Heart left ventricle (tissue), 13 donors: ENCODE data around the gene RND2.

Source experiments
- CTCF ChIP-seq, 12 donors: fragments of 200-600 bp; sonication (generic) in 4 of 12; IDR thresholded peaks; one replicate each; pipeline versions ENCODE4 v1.5.0 to v1.8.0; 2018 to 2022; ENCODE audit warnings: antibody characterized with exemption in 12 of 12, mild to moderate bottlenecking in 5 of 12
- POLR2A ChIP-seq, 2 donors: fragments of 450-650 bp; IDR thresholded peaks; one replicate each; pipeline ENCODE4 v1.6.1; 2017; ENCODE audit warnings: antibody characterized with exemption in 2 of 2, mild to moderate bottlenecking in 2 of 2, moderate library complexity in 2 of 2
- donor health status: ischemic (EF 13 %, LVEDD 7.1; RV severe dilation, severe dysfunction).
- donor health status: DM: no; HTN: yes; CAD: no.
- donor health status: DM: no; HTN: no; CAD: no.
- donor health status: ischemic (EF 25% LVEDD 6.9; RV normal size, moderate dysfunction).
- donor health status: ischemic (EF 25% LVEDD 5.7; RV mildly dilated, moderate dysfunction).
- donor health status: ischemic (EF 35%, LVEDD 5.7; RV mildly dilated, moderate dysfunction).
- donor health status: nonischemic (EF 11% LVEDD 7.7; RV severe dilation, severe dysfunction).
- donor health status: DM: yes; HTN: yes; CAD: no.
- donor health status: PGD.
- donor health status: ischemic (EF 29% LVEDD 5.4; RV normal size, mild dysfunction).
- donor health status: nonischemic (EF 23%, LVEDD 6.1; RV moderate dilation, normal function).

DNA sequence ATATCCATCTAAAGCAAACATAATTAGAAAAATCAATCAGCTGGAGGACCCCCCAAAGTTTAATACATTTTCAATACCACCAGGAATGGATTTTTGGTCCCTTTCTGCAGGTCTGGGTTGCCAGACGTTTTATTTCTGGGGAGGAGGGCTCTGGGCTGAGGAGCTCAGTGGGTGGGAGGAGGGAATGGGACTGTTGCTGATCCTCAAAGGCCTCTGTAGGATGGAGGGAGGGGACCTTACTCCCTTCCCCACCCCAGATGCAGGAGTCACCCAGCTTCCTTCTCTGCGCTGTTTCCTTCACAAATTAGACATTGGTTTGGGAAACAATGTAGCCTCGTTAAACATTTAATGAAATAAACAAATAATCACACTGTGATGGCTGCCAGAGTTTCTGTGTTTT lies 6.6 kb downstream of the RND2 start:
- no peak for TF ChIP-seq CTCF (IDR thresholded peaks at IDR 0.05)
- TF ChIP-seq POLR2A (IDR thresholded peaks at IDR 0.05): no peak
